Neutrophil (primary cell): ENCODE measurements around the gene KLHDC8A.

Experiments used
- H3K27ac ChIP-seq: fragments of 200-600 bp; sonication (generic); 2 replicates; pipeline ENCODE4 v1.5.1; 2016; ENCODE audit warnings: mild to moderate bottlenecking, moderate library complexity
- H3K27me3 ChIP-seq: fragments of 200-600 bp; sonication (generic); 2 replicates; pipeline ENCODE4 v1.6.0; 2016; ENCODE audit warnings: mild to moderate bottlenecking
- H3K36me3 ChIP-seq: fragments of 200-600 bp; sonication (generic); 2 replicates; pipeline ENCODE4 v1.5.1; 2017
- H3K4me1 ChIP-seq, 2 experiments: fragments of 200-600 bp in 1 of 2; sonication (generic) in 1 of 2; 1 replicate in 1 of 2; 2 replicates in 1 of 2; pipeline versions ENCODE4 v1.5.1 to v1.6.1; 2013 to 2016; ENCODE audit warnings: low read depth in 1 of 2, low read length in 1 of 2, mild to moderate bottlenecking in 1 of 2, moderate library complexity in 1 of 2; ENCODE audit not compliant: control insufficient read depth in 1 of 2, insufficient read depth in 1 of 2
- H3K4me3 ChIP-seq, 2 experiments: fragments of 200-600 bp in 1 of 2; sonication (generic) in 1 of 2; 1 replicate in 1 of 2; 2 replicates in 1 of 2; pipeline ENCODE4 v1.5.1; 2013 to 2016; ENCODE audit warnings: low read depth in 1 of 2, low read length in 1 of 2, mild to moderate bottlenecking in 1 of 2, moderate library complexity in 1 of 2
- H3K9me3 ChIP-seq: fragments of 200-600 bp; sonication (generic); 2 replicates; pipeline ENCODE4 v1.5.1; 2016
- TF ChIP-seq, protein P1 (sequence below): fragments of 200-600 bp; sonication (generic); IDR thresholded peaks from 2 replicates; pipeline ENCODE4 v1.5.1; 2016; ENCODE audit warnings: antibody characterized with exemption

KLHDC8A gene

DNA sequence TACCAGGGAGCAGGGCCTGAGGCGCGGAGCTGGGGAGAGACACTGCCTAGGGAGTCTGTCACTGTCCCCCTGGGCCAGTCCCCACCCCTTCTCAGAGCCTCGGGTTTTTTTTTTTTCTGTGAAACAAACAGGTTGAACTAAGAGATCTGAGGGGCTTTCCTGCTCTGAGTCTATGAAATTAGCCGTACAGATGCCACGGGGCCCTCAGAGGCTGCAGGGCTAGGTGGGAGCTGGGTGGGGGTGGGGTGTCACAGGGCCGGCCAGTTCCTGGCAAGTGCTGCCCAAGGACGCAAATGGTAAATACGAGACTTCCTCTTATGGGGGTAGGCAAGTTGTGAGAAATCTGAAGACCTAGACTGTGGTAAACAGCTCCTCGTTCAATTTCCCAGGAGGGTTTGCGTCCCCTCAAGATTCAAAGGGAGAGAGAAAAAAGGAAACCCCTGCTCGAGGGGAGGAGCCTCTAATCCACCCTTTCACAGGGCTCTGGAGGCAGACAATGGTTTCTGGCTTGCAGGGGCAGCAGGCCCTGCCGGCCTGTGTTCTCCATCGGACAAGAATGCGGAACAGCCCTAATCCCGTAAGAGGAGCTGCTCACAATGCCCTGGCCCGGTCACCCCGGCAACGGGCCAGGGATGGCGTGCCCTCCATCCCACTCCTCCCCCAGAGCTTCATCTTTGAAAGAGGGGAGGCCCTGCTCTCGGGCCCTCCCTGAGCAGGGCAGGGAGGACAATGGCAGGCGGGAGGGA is 43.0 kb downstream of the KLHDC8A start:
- H3K27me3 ChIP-seq: no peaks in the 10 kb centered on the region
- H3K4me1 ChIP-seq: peaks cover 85 to 87% of the 10 kb centered on the region in 2 experiments
- peak overlapping the region; percentile 98 for H3K27ac ChIP-seq
- H3K36me3 ChIP-seq: peaks cover 72% of the 10 kb centered on the region
- TF ChIP-seq, protein P1, sequence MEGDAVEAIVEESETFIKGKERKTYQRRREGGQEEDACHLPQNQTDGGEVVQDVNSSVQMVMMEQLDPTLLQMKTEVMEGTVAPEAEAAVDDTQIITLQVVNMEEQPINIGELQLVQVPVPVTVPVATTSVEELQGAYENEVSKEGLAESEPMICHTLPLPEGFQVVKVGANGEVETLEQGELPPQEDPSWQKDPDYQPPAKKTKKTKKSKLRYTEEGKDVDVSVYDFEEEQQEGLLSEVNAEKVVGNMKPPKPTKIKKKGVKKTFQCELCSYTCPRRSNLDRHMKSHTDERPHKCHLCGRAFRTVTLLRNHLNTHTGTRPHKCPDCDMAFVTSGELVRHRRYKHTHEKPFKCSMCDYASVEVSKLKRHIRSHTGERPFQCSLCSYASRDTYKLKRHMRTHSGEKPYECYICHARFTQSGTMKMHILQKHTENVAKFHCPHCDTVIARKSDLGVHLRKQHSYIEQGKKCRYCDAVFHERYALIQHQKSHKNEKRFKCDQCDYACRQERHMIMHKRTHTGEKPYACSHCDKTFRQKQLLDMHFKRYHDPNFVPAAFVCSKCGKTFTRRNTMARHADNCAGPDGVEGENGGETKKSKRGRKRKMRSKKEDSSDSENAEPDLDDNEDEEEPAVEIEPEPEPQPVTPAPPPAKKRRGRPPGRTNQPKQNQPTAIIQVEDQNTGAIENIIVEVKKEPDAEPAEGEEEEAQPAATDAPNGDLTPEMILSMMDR: no peak
- H3K4me3 ChIP-seq: peak overlapping the region; percentile 63 to 98
- peaks cover 7% of the 10 kb centered on the region for H3K9me3 ChIP-seq

GRCh38 chr1:205312866-205313562 is 43.7 kb downstream of the KLHDC8A start:
- Histone ChIP-seq H3K27ac (peak overlapping the region; percentile 98), H3K9me3 (peaks cover 7% of the 10 kb centered on the region), H3K27me3 (no peaks in the 10 kb centered on the region), H3K4me3 (peak overlapping the region; percentile 63 to 98), H3K4me1 (peaks cover 78 to 80% of the 10 kb centered on the region in 2 experiments), H3K36me3 (peaks cover 72% of the 10 kb centered on the region)
- TF ChIP-seq, protein P1: no peak

DNA sequence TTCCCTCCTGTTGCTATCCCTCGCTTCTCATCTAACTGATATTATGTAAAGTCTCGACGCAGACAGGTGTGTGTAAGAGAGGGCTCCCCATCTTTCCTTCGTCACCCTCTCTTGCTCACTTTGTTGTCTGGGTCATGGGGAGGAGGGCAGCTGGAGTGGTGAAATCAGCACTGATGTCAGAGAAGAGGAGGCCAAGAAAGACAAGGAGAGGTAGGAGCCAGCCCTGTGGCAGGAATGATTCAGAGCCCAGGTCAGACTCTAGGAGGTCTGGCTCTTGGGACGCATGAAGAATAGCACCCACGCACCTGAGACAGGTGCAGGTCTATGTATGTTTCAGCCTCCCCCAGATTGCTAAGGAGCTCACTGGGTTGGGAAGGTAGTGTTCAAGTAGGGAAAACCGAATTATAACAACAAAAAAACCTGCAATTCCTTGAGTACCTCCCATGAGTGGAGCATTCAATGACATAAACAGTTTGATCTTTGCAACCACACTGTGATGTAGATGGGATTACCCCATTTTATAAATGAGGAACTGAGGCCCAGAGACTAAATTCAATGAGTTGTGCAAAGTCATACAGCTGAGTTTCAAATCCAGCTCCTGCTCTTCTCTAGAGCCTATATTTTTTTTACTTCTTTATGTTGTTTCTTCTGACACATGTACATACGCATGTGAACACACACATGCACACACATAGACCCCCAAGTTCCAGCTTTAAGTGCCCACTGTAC is 45.6 kb downstream of the KLHDC8A start:
- Histone ChIP-seq H3K27me3 (no peaks in the 10 kb centered on the region), H3K9me3 (peaks cover 7% of the 10 kb centered on the region), H3K27ac (peak overlapping the region; percentile 98), H3K36me3 (peaks cover 72% of the 10 kb centered on the region), H3K4me3 (peak overlapping the region; percentile 63 to 98), H3K4me1 (peaks cover 59 to 61% of the 10 kb centered on the region in 2 experiments)
- TF ChIP-seq, protein P1: no peak

DNA sequence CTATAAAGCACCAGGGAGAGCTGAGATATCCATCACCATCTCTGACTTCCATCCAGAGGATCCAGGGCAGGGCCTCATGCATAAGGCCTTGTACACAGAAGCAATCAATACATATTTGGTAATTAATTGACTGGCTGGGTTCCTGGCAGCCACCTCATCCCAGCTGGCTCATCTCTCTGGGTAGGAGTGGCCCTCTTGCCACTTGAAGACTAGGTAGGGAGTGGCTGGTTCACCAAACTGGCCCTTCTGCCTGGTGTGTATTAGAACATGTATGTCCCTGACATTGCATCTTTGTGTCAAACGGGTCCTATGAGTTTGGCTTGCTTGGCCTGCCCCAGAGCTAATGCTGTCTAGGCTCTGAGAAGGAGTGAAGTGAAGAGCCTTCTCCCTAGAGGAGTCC is 47.0 kb downstream of the KLHDC8A start:
- Histone ChIP-seq H3K27ac (peak overlapping the region; percentile 98), H3K9me3 (peaks cover 7% of the 10 kb centered on the region), H3K27me3 (no peaks in the 10 kb centered on the region), H3K4me1 (peaks cover 45 to 47% of the 10 kb centered on the region in 2 experiments), H3K4me3 (no peak overlapping the region), H3K36me3 (peaks cover 77% of the 10 kb centered on the region)
- TF ChIP-seq, protein P1: no peak

GRCh38 chr1:205306929-205307566 is 49.7 kb downstream of the KLHDC8A start:
- H3K27ac ChIP-seq: peak overlapping the region; percentile 37
- TF ChIP-seq, protein P1: no peak
- no peaks in the 10 kb centered on the region for H3K27me3 ChIP-seq
- peaks cover 12% of the 10 kb centered on the region for H3K9me3 ChIP-seq
- H3K36me3 ChIP-seq: peaks cover 99% of the 10 kb centered on the region
- H3K4me1 ChIP-seq: peaks cover 18 to 20% of the 10 kb centered on the region in 2 experiments
- H3K4me3 ChIP-seq: no peak overlapping the region
